Astrocyte (in vitro differentiated cells and primary cell): ENCODE results near the gene VAPA. TPM values are rescaled to one million over a fixed set of nuclear protein-coding genes. Genes with fewer than 3 reads are reported as not detected.
"Not testable (repeated sequence)": the region's sequence is repeated elsewhere in the genome, so short reads cannot be mapped to it uniquely, and the experiment has no call there.

ENCODE experiments used
- DNase-seq: peaks from one replicate; pipeline ENCODE4 v3.0.0-alpha.2; 2010; ENCODE audit warnings: low read depth
- FAIRE-seq: peaks from 2 replicates; lab custom pipeline; 2011; peaks lifted over from hg19 to GRCh38; lab: Jason Lieb, UNC
- H2AFZ ChIP-seq: 2 replicates; pipeline ENCODE4 v1.6.0; 2012; ENCODE audit warnings: low read depth, low read length, inconsistent platforms
- H3K27ac ChIP-seq: 2 replicates; pipeline ENCODE4 v1.5.1; 2011; ENCODE audit warnings: low read depth, low read length, inconsistent platforms
- H3K27me3 ChIP-seq: 2 replicates; pipeline ENCODE4 v1.6.0; 2011; ENCODE audit warnings: low read length, inconsistent platforms; ENCODE audit not compliant: insufficient read depth
- H3K36me3 ChIP-seq: 2 replicates; pipeline ENCODE4 v1.5.1; 2011; ENCODE audit warnings: low read length, inconsistent platforms; ENCODE audit not compliant: insufficient read depth
- H3K4me1 ChIP-seq: 2 replicates; pipeline ENCODE4 v1.5.1; 2011; ENCODE audit warnings: low read length, inconsistent platforms; ENCODE audit not compliant: insufficient read depth
- H3K4me2 ChIP-seq: 2 replicates; pipeline ENCODE4 v1.6.0; 2012; ENCODE audit warnings: low read length, inconsistent platforms
- H3K4me3 ChIP-seq: 2 replicates; pipeline ENCODE4 v1.5.1; 2011; ENCODE audit warnings: low read depth, mild to moderate bottlenecking, low read length, inconsistent platforms; ENCODE audit not compliant: insufficient read depth
- H3K79me2 ChIP-seq: 2 replicates; pipeline ENCODE4 v1.6.0; 2012; ENCODE audit warnings: mild to moderate bottlenecking, low read length, inconsistent platforms; ENCODE audit not compliant: insufficient read depth
- H3K9ac ChIP-seq: 2 replicates; pipeline ENCODE4 v1.6.0; 2012; ENCODE audit warnings: mild to moderate bottlenecking, low read length, inconsistent platforms
- H3K9me3 ChIP-seq: 2 replicates; pipeline ENCODE4 v1.5.1; 2012; ENCODE audit warnings: low read depth, mild to moderate bottlenecking, low read length, inconsistent platforms; ENCODE audit not compliant: insufficient read depth
- H4K20me1 ChIP-seq: 2 replicates; pipeline ENCODE4 v1.6.0; 2012; ENCODE audit warnings: low read length, inconsistent platforms; ENCODE audit not compliant: insufficient read depth
- H3K27ac Mint-ChIP-seq: one replicate; pipeline ENCODE4 v1.8.0; 2021; ENCODE audit warnings: mild to moderate bottlenecking, mixed read lengths; ENCODE audit not compliant: unreplicated experiment
- H3K27me3 Mint-ChIP-seq: one replicate; pipeline ENCODE4 v1.8.0; 2021; ENCODE audit warnings: low read depth, mixed read lengths; ENCODE audit not compliant: unreplicated experiment
- H3K36me3 Mint-ChIP-seq: one replicate; pipeline ENCODE4 v1.8.0; 2021; ENCODE audit warnings: low read depth, mixed read lengths; ENCODE audit not compliant: unreplicated experiment
- H3K4me1 Mint-ChIP-seq: one replicate; pipeline ENCODE4 v1.8.0; 2021; ENCODE audit warnings: low read depth, mixed read lengths; ENCODE audit not compliant: unreplicated experiment
- H3K4me3 Mint-ChIP-seq: one replicate; pipeline ENCODE4 v1.8.0; 2021; ENCODE audit warnings: mild to moderate bottlenecking, moderate library complexity, mixed read lengths; ENCODE audit not compliant: unreplicated experiment
- H3K9me3 Mint-ChIP-seq: one replicate; pipeline ENCODE4 v1.8.0; 2021; ENCODE audit warnings: mild to moderate bottlenecking, mixed read lengths; ENCODE audit not compliant: unreplicated experiment
- EZH2 ChIP-seq: IDR thresholded peaks from 2 replicates; pipeline ENCODE4 v1.6.1; 2012; ENCODE audit warnings: mild to moderate bottlenecking, low read length, inconsistent platforms; ENCODE audit not compliant: insufficient read depth
- total RNA-seq: library from RNA; stranded (reverse); gene quantifications from 2 replicates; pipeline ENCODE4 v1.2.1, GENCODE V29; 2021
- TF ChIP-seq, protein P1 (sequence below): IDR thresholded peaks from 2 replicates; pipeline ENCODE4 v1.5.1; 2011; ENCODE audit warnings: low read depth, mild to moderate bottlenecking, inconsistent platforms, low read length, moderate library complexity; ENCODE audit not compliant: insufficient read depth

VAPA gene
- total RNA-seq, 1 donor from 2014 or later, result 181 TPM

DNA sequence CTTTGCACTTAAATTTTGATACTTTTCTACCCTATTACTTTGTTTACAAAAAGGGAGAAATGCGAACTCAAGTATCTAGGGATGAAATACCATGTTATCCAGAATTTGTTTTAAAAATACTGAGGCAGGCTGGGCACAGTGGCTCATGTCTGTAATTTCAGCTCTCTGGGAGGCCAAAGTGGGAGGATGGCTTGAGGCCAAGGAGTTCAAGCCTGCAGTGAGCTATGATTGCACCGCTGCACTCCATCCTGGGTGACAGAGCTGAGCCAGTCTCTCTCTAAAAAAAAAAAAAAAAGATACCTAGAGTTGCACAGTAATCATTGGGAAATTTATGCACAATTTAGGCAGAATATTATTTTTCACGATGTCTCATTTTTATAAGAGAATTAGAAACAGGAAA lies 12.4 kb upstream of the VAPA start:
- no peak for FAIRE-seq
- Histone ChIP-seq H3K4me3 (no peak overlapping the region), H3K79me2 (no peaks in the 10 kb centered on the region), H3K4me1 (no peaks in the 10 kb centered on the region), H3K36me3 (no peaks in the 10 kb centered on the region), H3K9me3 (no peaks in the 10 kb centered on the region), H3K9ac (no peak overlapping the region), H3K4me2 (no peak overlapping the region), H4K20me1 (no peaks in the 10 kb centered on the region), H3K27ac (no peak overlapping the region), H3K27me3 (no peaks in the 10 kb centered on the region), H2AFZ (no peak overlapping the region)
- Mint-ChIP-seq H3K27ac (no peak overlapping the region), H3K4me1 (peaks cover 10% of the 10 kb centered on the region), H3K4me3 (no peak overlapping the region), H3K36me3 (no peaks in the 10 kb centered on the region), H3K9me3 (no peaks in the 10 kb centered on the region), H3K27me3 (no peaks in the 10 kb centered on the region)
- DNase-seq, result no peak
- TF ChIP-seq EZH2, result no peak
- TF ChIP-seq, protein P1, sequence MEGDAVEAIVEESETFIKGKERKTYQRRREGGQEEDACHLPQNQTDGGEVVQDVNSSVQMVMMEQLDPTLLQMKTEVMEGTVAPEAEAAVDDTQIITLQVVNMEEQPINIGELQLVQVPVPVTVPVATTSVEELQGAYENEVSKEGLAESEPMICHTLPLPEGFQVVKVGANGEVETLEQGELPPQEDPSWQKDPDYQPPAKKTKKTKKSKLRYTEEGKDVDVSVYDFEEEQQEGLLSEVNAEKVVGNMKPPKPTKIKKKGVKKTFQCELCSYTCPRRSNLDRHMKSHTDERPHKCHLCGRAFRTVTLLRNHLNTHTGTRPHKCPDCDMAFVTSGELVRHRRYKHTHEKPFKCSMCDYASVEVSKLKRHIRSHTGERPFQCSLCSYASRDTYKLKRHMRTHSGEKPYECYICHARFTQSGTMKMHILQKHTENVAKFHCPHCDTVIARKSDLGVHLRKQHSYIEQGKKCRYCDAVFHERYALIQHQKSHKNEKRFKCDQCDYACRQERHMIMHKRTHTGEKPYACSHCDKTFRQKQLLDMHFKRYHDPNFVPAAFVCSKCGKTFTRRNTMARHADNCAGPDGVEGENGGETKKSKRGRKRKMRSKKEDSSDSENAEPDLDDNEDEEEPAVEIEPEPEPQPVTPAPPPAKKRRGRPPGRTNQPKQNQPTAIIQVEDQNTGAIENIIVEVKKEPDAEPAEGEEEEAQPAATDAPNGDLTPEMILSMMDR, result no peak

DNA sequence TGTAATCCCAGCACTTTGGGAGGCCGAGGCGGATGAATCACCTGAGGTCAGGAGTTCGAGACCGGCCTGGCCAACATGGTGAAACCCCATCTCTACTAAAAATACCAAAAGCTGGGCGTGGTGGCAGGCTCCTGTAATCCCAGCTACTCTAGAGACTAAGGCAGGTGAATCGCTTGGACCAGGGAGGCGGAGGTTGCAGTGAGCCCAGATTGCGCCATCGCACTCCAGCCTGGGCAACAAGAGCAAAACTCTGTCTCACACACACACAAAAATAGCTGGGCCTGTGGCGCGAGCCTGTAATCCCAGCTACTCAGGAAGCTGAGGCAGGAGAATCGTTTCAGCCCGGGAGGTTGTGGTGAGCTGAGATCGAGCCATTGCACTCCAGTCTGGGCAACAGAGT lies 11.6 kb upstream of the VAPA start:
- H3K27ac ChIP-seq, H3K36me3 ChIP-seq, H3K9me3 ChIP-seq, H3K79me2 ChIP-seq, H3K4me3 ChIP-seq, H3K27me3 Mint-ChIP-seq, H3K9ac ChIP-seq, H3K27me3 ChIP-seq, H3K9me3 Mint-ChIP-seq, DNase-seq, H4K20me1 ChIP-seq, H3K4me3 Mint-ChIP-seq, FAIRE-seq, H3K4me1 ChIP-seq, H3K4me2 ChIP-seq, H3K36me3 Mint-ChIP-seq, H3K27ac Mint-ChIP-seq, H2AFZ ChIP-seq: not testable (repeated sequence)
- H3K4me1 Mint-ChIP-seq, result peaks cover 10% of the 10 kb centered on the region

DNA sequence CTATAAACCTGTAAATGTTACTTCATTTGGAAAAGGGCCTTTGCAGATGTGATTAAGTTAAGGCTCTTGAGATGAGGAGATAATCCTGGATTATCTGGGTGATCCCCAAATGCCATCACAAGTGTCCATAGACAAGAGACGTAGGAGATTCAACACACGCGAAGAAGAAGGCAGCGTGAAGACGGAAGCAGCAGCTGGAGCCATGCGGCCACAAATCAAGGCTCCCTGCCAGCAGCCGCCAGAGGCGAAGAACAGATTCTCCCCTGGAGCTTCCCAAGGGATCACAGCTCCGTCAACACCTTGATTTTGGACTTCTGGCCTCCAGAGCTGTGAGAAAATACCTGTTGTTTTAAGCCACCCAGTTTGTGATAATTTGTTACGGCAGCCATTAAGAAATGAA lies 11.0 kb upstream of the VAPA start:
- H3K4me3 Mint-ChIP-seq, result no peak overlapping the region
- H3K9me3 ChIP-seq, result no peaks in the 10 kb centered on the region
- H4K20me1 ChIP-seq, result no peaks in the 10 kb centered on the region
- H3K9me3 Mint-ChIP-seq, result no peaks in the 10 kb centered on the region
- H2AFZ ChIP-seq, result no peak overlapping the region
- H3K4me1 ChIP-seq, result no peaks in the 10 kb centered on the region
- FAIRE-seq, result no peak
- no peaks in the 10 kb centered on the region for H3K27me3 ChIP-seq
- no peaks in the 10 kb centered on the region for H3K79me2 ChIP-seq
- no peak overlapping the region for H3K9ac ChIP-seq
- H3K36me3 ChIP-seq, result no peaks in the 10 kb centered on the region
- H3K27ac ChIP-seq, result no peak overlapping the region
- TF ChIP-seq, protein P1, result no peak
- no peak for TF ChIP-seq EZH2
- H3K27me3 Mint-ChIP-seq, result no peaks in the 10 kb centered on the region
- H3K36me3 Mint-ChIP-seq, result no peaks in the 10 kb centered on the region
- H3K4me3 ChIP-seq, result no peak overlapping the region
- no peak overlapping the region for H3K27ac Mint-ChIP-seq
- peaks cover 10% of the 10 kb centered on the region for H3K4me1 Mint-ChIP-seq
- no peak overlapping the region for H3K4me2 ChIP-seq
- no peak for DNase-seq
